IPS-15b (cell line): ENCODE data around the gene MMP3.

Source experiments
- H3K27me3 ChIP-seq: one replicate; pipeline ENCODE4 v1.6.1; 2013; ENCODE audit warnings: low read length; ENCODE audit not compliant: control insufficient read depth, insufficient read depth
- H3K36me3 ChIP-seq: one replicate; pipeline ENCODE4 v1.6.1; 2013; ENCODE audit warnings: low read length; ENCODE audit not compliant: control insufficient read depth, insufficient read depth
- H3K4me1 ChIP-seq: one replicate; pipeline ENCODE4 v1.6.1; 2013; ENCODE audit warnings: mild to moderate bottlenecking, low read length; ENCODE audit not compliant: control insufficient read depth, insufficient read depth
- H3K4me3 ChIP-seq: one replicate; pipeline ENCODE4 v1.5.1; 2013; ENCODE audit warnings: low read depth, low read length
- H3K9ac ChIP-seq: one replicate; pipeline ENCODE4 v1.6.1; 2013; ENCODE audit warnings: low read depth, mild to moderate bottlenecking, low read length
- H3K9me3 ChIP-seq: one replicate; pipeline ENCODE4 v1.6.1; 2013; ENCODE audit warnings: mild to moderate bottlenecking, low read length; ENCODE audit not compliant: control insufficient read depth, insufficient read depth

The MMP3 gene

DNA sequence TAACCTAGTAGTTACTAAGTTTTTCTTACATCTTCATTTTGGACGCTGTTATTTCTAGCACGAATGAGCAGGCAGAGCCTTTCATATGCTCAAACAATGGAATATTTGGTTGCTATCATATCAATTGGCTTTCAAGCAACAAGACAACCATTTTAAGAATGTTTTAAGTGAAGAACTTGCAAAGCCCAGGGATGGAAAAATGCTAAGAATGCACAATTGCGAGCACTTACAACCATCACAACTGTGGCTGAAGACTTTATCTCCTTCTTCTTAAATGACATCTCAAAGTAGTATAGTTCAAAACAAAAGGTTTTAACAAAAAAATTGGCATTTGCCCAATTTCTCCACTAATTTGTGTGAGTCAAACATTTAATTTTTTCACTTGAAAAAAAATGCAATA, 37.1 kb downstream of the MMP3 start:
- no peaks in the 10 kb centered on the region for H3K4me1 ChIP-seq
- H3K27me3 ChIP-seq, result no peaks in the 10 kb centered on the region
- H3K4me3 ChIP-seq, result no peak overlapping the region
- no peak overlapping the region for H3K9ac ChIP-seq
- no peaks in the 10 kb centered on the region for H3K9me3 ChIP-seq
- H3K36me3 ChIP-seq, result no peaks in the 10 kb centered on the region

DNA sequence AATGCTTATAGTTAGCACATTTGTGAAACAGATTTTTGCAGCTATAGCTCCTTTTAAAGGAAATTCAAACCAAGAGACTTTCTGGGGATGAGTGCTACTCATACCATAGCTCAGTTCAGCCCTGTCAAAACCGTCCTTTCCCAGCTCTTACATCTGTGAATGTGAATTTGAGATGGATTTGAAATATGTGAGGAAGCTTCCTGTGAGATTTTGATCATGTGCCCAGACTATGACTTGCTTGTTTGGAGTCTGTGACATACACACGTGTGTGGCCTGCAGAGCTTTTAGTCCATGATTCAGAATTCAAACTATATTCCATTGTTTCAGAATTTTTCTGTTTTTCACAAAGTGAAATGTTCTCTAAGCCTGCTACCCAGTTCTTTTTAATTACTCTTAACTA, 41.1 kb downstream of the MMP3 start:
- Histone ChIP-seq H3K27me3 (no peaks in the 10 kb centered on the region), H3K36me3 (no peaks in the 10 kb centered on the region), H3K9me3 (no peaks in the 10 kb centered on the region), H3K4me1 (no peaks in the 10 kb centered on the region), H3K9ac (no peak overlapping the region), H3K4me3 (no peak overlapping the region)

DNA sequence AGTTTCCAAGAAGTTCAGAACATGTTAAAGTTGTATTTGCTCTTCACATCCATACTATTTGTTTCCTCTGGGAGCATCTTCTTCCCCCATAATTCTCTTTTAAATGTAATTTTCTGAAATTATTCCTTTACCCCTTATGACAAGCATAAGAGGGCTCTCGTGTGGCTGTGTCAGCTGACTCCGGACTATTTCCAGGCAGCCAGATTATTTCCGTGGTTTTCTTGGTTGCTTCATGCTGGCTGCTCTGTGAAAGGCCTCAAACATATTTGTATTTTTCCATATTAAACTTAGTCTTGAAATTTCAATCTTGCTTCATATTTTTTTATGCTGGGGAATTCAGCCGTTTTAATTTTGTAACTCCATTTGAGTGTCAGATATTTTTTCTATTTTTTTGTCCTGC, 42.6 kb downstream of the MMP3 start:
- Histone ChIP-seq H3K36me3 (no peaks in the 10 kb centered on the region), H3K4me3 (no peak overlapping the region), H3K27me3 (no peaks in the 10 kb centered on the region), H3K9me3 (no peaks in the 10 kb centered on the region), H3K4me1 (no peaks in the 10 kb centered on the region), H3K9ac (no peak overlapping the region)

DNA sequence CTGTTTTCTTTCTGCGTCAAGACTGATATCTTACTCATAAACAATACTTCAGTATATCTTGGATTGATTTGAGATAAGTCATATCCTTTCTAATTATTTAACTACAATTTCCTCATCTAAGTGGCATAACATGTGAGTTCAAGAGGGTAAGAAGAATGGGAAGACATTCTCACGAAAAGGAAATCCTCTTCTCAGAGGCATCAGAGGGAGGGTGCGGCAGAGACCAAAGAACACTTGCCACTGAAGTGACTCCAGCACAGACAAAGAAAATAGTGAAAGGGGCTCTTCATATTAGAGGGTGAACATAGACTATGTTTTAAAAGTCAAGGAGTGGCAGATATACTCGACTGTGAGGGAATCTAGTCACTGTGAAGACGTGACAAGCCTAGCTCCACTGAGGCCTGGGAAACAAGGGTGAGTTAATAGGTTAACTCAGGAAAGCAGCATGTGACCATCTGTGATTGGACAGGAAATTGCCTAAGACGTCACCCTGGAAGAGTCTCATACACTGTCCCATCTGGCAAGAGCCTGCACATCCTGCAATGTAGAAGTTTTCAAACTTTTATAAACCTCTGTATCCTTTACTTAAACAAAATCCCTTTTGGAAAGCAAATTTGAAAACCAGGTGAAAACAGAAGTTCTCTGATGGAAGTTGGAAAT, 43.6 kb downstream of the MMP3 start:
- no peaks in the 10 kb centered on the region for H3K27me3 ChIP-seq

DNA sequence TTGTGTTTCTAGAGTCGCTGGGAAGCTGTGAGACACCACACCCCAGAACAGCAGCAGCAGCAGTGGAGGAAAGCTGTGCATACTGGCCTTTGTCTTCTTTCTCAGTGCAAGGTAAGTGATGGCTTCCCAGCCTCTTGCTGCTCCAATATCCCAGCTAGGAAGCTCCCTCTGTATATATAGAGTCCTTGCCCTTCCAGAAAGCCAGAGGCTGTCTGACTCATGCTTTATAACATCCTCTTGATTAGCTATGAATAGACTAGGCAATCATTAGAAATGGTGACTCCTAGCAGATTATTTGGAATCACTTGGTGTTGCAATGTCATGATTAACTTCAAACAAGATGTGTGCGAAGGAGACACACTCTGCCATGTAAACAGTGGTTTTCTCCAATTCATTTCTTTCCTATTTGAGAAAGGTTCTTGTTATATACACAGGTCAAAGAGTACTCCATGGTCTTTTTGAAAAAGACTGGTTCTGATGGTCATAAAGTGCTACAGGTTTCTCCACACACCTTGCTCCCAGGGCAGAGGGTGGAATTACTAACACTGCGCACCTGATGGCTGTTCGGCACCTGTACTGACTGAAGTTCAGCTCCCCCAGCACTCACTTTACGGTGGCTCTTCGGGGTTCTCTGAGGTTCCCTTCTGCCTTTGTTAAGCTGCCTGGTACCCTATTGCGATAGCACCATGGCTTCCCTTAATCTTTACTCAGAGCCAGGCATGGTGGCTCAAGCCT, 45.2 kb downstream of the MMP3 start, which contains the start of gene MMP1:
Gene MMP1, minus strand, starts transcription at position 149 of the 735 bp plus-strand sequence. Its CDS starts 68 bp downstream, at position 81.
- no peaks in the 10 kb centered on the region for H3K36me3 ChIP-seq
- H3K4me3 ChIP-seq, result no peak within 1 kb of the TSS
- no peaks in the 10 kb centered on the region for H3K9me3 ChIP-seq
- no peak within 1 kb of the TSS for H3K9ac ChIP-seq
- H3K27me3 ChIP-seq, result no peaks in the 10 kb centered on the region
- no peaks in the 10 kb centered on the region for H3K4me1 ChIP-seq

More for the DNA sequence above, 43.6 kb downstream of the MMP3 start:
- Histone ChIP-seq H3K4me3 (no peak overlapping the region), H3K4me1 (no peaks in the 10 kb centered on the region), H3K9ac (no peak overlapping the region), H3K9me3 (no peaks in the 10 kb centered on the region), H3K36me3 (no peaks in the 10 kb centered on the region)

DNA sequence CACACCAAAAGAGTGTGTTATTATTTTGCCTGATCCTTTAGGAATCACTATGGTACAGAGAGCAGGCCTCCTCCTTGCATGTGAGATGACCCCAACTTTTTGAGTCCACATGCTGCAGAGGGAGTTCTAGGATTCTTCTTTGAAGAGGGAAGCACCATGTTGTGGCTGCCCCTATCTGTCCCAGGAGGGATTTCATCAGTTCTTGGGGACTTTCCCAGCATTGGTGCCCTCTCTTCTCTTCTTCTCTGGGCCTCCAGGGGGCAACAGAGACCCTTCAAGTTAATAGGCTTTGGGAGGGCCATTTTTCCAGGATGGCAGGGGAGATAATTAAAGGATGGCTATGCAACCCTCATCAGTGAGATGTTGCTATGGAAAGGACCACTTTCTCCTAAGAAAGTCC, 49.0 kb downstream of the MMP3 start:
- no peaks in the 10 kb centered on the region for H3K27me3 ChIP-seq
- H3K4me3 ChIP-seq, result no peak overlapping the region
- H3K9ac ChIP-seq, result no peak overlapping the region
- no peaks in the 10 kb centered on the region for H3K9me3 ChIP-seq
- no peaks in the 10 kb centered on the region for H3K36me3 ChIP-seq
- H3K4me1 ChIP-seq, result no peaks in the 10 kb centered on the region

DNA sequence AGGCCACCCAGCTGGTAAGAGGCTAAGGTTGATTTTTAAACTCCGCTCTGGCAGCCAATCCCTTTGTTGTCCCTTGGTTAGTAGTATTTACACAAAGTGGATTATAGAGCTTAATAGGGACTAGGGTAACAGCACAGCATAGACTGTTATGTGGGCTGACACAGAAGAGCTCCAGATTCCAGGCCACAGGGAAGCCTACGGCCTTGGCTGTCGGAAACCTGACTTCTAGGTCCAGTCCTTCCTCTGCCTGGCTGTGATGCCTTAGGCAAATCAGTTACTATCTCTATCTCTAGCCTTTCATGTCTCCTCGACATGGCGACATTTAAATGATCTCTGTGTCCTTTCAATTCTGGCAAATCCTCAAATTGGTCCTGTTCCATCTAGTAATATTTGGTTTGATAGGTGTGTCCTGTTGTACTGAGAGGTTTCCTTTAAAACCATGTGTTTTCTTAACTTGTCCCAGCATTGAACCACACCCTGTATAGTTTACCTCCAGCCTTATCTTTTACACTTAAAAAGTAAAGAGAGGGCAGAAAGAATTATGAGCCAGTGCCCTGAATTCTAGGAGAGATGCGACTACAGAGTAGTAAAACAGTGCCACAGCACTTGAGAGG, 49.6 kb downstream of the MMP3 start:
- Histone ChIP-seq H3K27me3 (no peaks in the 10 kb centered on the region), H3K36me3 (no peaks in the 10 kb centered on the region), H3K4me1 (no peaks in the 10 kb centered on the region), H3K9me3 (no peaks in the 10 kb centered on the region), H3K9ac (no peak overlapping the region), H3K4me3 (no peak overlapping the region)

DNA sequence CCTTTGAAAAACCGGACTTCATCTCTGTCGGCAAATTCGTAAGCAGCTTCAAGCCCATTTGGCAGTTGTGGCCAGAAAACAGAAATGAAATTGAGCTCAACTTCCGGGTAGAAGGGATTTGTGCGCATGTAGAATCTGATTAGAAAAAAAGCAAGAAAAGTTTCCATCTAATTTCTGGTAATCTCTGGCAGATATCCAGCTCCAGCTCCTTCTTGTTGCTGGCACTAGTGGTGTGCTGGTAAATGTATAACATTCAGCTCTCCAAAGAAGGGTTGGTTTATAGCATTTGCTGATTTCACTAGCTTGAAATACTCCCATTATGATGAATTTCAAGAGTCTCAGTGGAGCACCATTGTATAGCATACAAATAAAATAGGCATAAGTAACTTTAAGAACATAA, 50.8 kb downstream of the MMP3 start:
- H3K27me3 ChIP-seq, result no peaks in the 10 kb centered on the region
- H3K4me1 ChIP-seq, result no peaks in the 10 kb centered on the region
- H3K9me3 ChIP-seq, result no peaks in the 10 kb centered on the region
- no peak overlapping the region for H3K9ac ChIP-seq
- no peaks in the 10 kb centered on the region for H3K36me3 ChIP-seq
- no peak overlapping the region for H3K4me3 ChIP-seq

DNA sequence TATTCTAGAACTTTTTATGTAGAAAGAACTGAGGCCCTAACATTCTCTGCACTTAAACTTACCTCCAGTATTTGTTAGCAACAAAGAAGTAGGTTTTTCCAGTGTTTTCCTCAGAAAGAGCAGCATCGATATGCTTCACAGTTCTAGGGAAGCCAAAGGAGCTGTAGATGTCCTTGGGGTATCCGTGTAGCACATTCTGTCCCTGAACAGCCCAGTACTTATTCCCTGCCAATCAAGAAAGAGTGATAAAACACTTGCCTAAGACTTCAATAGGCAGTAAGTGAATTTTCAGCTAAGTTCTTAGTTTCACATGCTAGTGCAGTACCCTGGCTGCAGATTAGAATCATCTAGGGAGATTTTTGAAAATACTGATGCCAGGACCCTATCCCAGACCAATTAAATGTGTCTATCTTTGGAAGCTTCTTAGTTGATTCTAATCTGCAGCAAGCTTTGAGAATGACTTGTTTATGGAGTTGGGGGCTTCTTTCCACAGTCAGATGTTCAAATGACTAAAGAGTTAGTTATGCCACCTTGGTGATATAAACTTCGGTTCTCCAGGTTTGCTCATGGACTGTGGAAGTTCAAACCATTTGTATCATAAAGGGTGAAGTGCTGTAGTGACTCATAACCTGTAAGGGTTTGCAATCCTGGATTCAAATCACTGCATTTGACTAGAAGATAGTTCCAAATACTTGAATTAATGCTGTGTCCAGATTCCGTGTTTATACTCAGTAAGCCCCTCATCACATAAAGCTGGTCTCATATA, 52.0 kb downstream of the MMP3 start:
- no peak overlapping the region for H3K9ac ChIP-seq
- no peaks in the 10 kb centered on the region for H3K36me3 ChIP-seq
- no peaks in the 10 kb centered on the region for H3K9me3 ChIP-seq
- no peak overlapping the region for H3K4me3 ChIP-seq
- H3K27me3 ChIP-seq, result no peaks in the 10 kb centered on the region
- no peaks in the 10 kb centered on the region for H3K4me1 ChIP-seq

DNA sequence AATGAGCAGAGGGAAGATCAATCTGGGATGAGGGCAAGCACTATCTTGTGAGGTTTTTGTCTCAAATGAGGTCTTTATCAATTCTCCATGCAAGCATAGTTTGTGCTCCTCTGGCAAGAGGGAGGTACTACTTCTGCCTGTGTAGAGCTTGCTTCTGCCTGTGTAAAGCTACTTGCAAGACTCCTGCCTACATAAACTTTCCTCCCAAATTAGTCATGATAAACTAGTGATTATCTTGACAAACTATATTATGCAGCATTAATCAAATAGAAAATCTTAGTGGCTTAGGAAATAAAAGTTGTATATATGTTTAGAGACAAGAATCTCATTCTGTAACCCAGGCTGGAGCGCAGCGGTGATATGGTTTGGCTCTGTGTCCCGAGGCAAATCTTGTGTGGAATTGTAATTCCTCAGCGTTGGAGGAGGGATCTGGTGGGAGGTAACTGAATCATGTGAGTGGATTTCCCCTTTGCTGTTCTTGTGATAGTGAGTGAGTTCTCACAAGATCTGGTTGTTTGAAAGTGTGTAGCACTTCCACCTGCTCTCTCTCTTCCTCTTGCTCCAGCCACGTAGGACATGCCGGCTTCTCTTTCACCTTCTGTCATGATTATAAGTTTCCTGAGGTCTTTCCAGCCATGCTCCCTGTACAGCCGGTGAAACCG, 54.9 kb downstream of the MMP3 start:
- no peaks in the 10 kb centered on the region for H3K36me3 ChIP-seq
- no peaks in the 10 kb centered on the region for H3K27me3 ChIP-seq
- no peaks in the 10 kb centered on the region for H3K4me1 ChIP-seq
- no peaks in the 10 kb centered on the region for H3K9me3 ChIP-seq
- H3K9ac ChIP-seq, result no peak overlapping the region
- H3K4me3 ChIP-seq, result no peak overlapping the region
